GM19025 (cell line): ENCODE measurements around the gene SNX15.
A peak's percentile ranks its signal among the peaks of the same experiment; 100 is the strongest.
"Not testable (repeated sequence)": the region's sequence is repeated elsewhere in the genome, so short reads cannot be mapped to it uniquely, and the experiment has no call there.

Experiments
- ATAC-seq: cut with Tn5 transposase; IDR thresholded peaks from one replicate; pipeline ENCODE4 v1.9.1; 2021; ENCODE audit warnings: mild to moderate bottlenecking, low read depth, moderate library complexity; ENCODE audit not compliant: unreplicated experiment

The SNX15 gene

GRCh38 chr11:65027213-65028067, at the start of gene SNX15:
TSS of gene SNX15 (plus strand) at chr11:65027439. CDS start at chr11:65027538, 99 bp downstream.
- ATAC-seq: peak; percentile 84

- ATAC-seq: not testable (repeated sequence)
These were observed 43.9 kb upstream of the SNX15 start for GRCh38 chr11:64983339-64983738.

- ATAC-seq: no peak
These were observed 39.0 kb upstream of the SNX15 start for GRCh38 chr11:64987998-64988854.

- no peak for ATAC-seq
These were observed 37.8 kb upstream of the SNX15 start for GRCh38 chr11:64989416-64989815.

DNA sequence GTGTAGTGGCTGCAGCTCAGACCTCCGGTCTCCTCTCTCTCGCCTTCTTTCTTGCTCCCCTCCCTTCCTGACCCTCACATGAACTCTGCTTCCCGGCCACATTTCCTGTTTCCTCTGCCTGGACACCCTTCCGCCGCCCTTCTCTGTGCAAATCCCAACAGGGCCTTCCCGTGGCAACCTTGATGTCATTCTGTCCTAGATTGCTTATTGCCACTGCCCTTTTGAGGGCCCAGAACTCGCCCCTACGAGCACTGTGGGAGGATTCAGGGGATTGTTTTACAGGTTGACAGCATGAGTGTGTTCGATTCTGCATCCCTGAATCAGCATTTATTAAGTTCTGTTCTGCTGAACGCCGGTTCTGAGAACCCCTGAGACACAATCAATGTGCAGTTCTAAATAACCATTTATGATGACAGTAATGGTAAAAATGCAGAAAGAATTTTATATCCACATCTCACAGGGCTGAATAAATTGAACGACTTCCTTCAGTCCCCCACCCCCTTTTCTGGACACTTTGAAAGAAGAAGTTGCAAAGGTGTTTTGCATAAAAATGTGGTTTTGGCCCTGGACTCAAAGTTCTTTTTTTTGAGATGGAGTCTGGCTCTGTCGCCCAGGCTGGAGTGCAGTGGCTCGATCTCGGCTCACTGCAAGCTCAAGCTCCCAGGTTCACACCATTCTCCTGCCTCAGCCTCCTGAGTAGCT, 36.9 kb upstream of the SNX15 start:
- no peak for ATAC-seq

DNA sequence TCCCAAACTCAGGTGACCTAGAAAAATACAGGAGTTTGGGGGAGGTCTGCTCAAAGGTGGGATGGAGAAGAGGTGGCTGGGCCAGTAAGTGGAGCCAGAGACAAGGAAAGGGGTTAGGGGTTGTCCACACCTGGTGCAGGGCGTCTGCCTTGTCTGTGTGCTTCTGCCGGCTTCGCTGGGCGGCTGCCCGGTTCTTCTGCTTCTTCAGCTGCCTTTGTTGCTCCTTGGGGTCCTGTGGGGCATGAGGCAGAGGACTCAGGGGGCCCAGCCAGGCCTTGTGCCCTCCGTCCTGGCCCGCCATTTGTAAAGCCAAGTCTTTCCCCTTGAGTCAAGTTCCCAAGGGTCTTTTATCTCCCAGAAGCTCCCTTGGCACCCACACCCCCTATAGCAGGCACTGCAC, 32.9 kb upstream of the SNX15 start:
- ATAC-seq: no peak

DNA sequence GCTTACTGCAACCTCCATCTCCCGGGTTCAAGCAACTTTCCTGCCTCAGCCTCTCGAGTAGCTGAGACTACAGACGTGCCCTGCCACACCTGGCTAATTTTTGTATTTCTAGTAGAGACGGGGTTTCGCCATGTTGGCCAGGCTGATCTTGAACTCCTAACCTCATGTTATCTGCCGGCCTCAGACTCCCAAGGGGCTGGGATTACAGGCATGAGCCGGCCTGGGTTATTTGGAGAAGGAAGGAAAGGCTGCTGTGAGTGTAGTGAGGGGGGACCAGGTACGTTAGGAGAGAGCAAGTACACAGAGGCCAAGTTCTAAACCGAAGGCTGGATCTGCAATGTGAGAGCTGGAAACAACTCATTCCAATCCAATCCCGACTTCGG, 30.9 kb upstream of the SNX15 start:
- no peak for ATAC-seq

DNA sequence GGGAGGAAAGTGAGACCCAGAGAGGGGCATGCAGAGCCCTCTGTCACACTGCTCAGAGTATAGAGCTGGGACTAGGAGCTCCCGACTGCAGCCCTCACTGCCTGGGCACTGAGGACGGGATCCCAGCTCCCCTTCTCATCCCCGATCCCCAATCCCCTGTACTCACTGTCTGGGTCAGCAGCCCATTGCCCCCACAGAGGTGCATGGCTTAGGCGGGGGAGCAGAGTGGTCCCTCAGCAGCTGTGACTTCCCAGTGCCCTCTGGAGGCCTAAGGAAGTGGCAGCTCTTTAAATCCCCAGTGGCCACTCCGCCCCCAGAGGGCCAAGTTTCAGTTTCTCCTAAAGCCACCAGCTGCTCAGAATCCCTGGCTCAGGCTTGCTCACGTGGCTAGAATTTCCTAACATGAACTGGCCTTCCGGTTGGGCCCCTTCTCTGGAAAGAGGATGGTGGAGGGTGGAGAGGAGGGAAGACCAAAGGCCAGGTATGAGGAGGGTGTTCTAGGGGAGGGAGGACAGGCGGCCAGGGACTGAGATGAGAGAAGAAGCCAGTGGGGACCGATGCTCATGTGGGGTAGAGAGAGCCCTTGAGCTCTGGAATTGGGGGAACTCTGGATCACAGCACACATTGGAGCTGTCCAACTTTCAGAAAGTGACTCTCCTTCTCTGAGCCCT, 30.4 kb upstream of the SNX15 start, which contains the start of gene BATF2:
Gene BATF2, minus strand, starts transcription at position 262 of the 671 bp plus-strand sequence. Its CDS starts 57 bp downstream, at position 205.
- no peak for ATAC-seq

DNA sequence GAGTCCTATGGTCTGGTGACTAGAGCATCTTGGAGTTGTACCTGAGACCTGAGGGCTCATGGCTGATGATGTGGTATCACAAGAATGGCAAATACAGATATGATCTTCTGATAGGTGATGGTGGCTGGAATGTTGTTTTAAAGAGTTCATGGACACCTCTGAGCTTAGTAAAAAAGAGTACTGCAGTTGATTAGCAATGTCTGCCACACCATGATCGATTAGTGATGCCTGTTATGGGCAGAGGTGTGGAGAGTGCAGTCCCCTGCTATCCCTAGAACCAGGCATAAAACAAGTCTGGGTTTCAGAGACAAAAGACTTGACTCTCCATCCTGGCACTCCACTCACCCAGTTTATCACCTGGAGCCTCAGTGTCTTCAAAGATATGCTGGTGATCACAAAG, 29.1 kb upstream of the SNX15 start:
- no peak for ATAC-seq

- no peak for ATAC-seq
These were observed 28.4 kb upstream of the SNX15 start for GRCh38 chr11:64998690-64999431.

GRCh38 chr11:64999478-64999877, 27.8 kb upstream of the SNX15 start:
- no peak for ATAC-seq

- ATAC-seq: no peak
These were observed 24.5 kb upstream of the SNX15 start for GRCh38 chr11:65002706-65003105.

GRCh38 chr11:65003282-65003681, 24.0 kb upstream of the SNX15 start:
- ATAC-seq: no peak

- not testable (repeated sequence) for ATAC-seq
These were observed 23.3 kb upstream of the SNX15 start for GRCh38 chr11:65003968-65004367.

DNA sequence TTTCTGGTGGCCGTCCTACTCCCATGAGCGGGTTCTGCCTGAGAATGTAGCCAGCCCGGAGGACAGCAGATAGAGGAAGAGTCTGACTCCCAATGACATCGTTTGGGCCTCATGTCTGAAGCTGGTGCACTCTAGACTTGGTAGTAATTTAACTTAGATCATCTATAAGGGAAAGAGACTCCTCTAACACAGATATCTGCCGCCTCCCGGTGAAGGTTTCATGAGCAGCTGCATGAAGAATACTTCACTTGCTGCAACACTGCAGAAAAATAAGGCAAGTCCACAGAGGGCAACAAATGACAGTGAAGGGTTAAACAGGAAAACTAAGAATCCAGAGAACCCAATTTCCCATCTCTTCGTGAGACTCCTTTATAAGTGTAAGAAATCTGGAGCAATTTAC, 19.2 kb upstream of the SNX15 start:
- no peak for ATAC-seq

- ATAC-seq: no peak
These were observed 18.4 kb upstream of the SNX15 start for GRCh38 chr11:65008873-65009272.

DNA sequence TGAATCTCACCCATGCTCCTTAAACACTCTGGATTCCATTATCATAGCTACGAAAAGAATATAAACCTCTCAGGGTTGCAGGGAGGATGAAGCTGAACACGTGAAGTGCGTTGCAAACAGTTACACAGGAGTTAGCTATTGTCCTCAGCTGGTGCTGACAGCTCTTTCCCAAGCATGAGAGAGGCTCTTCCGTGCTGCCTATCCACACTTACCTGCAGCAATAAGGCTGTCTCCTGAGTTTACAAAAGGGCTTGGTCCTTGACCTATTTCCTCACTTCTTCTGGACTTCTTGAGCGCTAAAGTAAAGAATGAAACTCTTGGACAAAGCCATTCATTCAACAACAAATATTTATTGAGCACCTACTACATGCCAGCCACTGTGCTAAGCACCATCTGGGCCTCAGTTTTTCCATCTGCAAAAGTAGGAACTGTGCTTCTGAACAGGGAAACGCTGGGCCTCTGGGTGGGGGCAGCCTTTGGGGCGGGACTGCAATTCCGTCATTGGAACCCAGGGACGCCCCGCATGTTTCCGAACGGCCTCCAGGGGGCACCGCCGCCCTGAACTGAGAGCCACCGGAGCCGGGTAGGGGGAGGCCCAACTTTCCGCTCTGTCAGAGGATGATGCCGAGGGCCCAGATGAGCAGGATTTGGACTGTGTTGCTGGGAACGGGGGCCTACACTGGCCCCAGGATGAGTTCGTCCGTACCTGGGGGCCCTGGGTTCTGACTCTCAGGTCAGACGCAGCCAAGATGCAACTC, 13.9 kb upstream of the SNX15 start:
- peak; percentile 61 for ATAC-seq

DNA sequence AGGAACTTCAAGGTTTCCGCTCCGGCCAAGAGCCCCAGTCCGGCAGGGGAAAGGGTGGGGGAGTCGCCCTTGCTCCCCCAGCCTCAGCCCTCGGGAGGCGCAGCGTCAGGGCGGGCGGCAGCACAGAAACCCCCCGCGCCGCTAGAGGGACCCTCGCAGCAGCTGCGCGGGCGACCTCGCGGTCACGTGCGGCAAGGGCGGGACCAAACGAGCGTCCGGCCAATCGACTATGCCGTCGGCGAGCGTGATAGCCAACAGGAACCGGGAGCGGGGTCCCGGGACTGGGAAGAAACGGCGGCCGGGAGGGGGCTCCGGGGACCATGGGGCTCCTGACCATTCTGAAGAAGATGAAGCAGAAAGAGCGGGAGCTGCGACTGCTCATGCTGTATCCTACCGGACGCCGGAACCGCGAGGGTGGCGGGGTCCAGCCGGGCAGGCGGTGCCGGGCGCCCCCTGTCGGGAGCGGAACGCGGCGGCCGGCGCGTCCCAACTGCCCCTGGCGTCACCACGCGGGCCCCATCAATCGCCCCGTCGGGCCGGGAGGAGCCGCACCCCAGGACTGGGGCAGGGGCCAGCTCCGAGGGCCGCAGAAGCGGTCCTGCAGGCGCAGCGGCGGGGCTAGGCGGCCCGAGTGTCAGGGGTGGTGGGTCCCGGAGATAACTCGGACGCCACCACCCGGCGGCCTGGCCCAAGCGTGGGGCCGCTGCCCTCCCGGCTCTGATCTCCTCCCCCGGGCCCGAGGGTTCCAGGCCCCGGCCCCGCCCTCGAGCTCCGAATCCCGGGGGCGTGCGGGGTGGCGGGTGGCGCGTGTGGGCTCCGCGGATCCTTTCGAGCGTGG, 13.1 kb upstream of the SNX15 start, which contains the start of gene ARL2:
Gene ARL2, plus strand, starts transcription at position 273 of the 838 bp plus-strand sequence. Its CDS starts 48 bp downstream, at position 321.
- peak; percentile 69 for ATAC-seq
